HCT116 (cell line): Measurements from ENCODE around the gene PCSK6. TPM values are rescaled to one million over a fixed set of nuclear protein-coding genes. Genes with fewer than 3 reads are reported as not detected.

Experiments
- ATAC-seq: fragments of 200-7000 bp; cut with Tn5 transposase; 2 replicates; pipeline ENCODE4 v1.9.1; 2020; ENCODE audit warnings: mild to moderate bottlenecking, moderate library complexity
- BruUV-seq: library from RNA; stranded (reverse); fragments of 400-500 nt; replicated peaks from 2 replicates; lab custom pipeline; 2021; lab: Mats Ljungman, UMichigan
- CTCF ChIA-PET: fragments of 300-600 bp; sonication (Branson Sonifier 250); formaldehyde crosslinking; loops from one replicate; lab custom pipeline; 2021; ENCODE audit warnings: antibody characterized with exemption; lab: Charles Lee
- POLR2A ChIA-PET: fragments of 300-600, 350-600 bp; sonication (Branson Sonifier 250); formaldehyde crosslinking; loops from one replicate; lab custom pipeline; 2021; ENCODE audit warnings: antibody characterized with exemption; lab: Charles Lee
- RAD21 ChIA-PET, 2 experiments: fragments of 300-600 bp; sonication (Branson Sonifier 250); formaldehyde crosslinking; loops; one replicate each; lab custom pipeline; 2023; ENCODE audit warnings: low total read pairs in 2 of 2; ENCODE audit not compliant: uncharacterized antibody in 2 of 2, unreplicated experiment in 2 of 2, low non-redundant PET in 1 of 2; lab: Charles Lee
- DNase-seq: peaks from one replicate; pipeline ENCODE4 v3.0.0-alpha.2; 2010; ENCODE audit warnings: low read depth, low spot score
- H2AFZ ChIP-seq: fragments of 200-600 bp; shearing (Covaris generic), sonication (generic); 2 replicates; pipeline ENCODE4 v1.6.1; 2017; ENCODE audit warnings: low read depth, mixed run types, mixed read lengths, antibody characterized with exemption, low read length; ENCODE audit not compliant: poor library complexity, severe bottlenecking
- H3K27ac ChIP-seq: 2 replicates; pipeline ENCODE4 v1.5.1; 2012; ENCODE audit warnings: low read depth, low read length
- H3K27me3 ChIP-seq: fragments of 200-600 bp; sonication (generic); 2 replicates; pipeline ENCODE4 v1.6.1; 2016; ENCODE audit warnings: mixed run types, low read length, mixed read lengths; ENCODE audit not compliant: insufficient read depth
- H3K36me3 ChIP-seq, 2 experiments: fragments of 200-500 bp in 1 of 2; fragments of 200-600 bp in 1 of 2; sonication (Bioruptor generic) in 1 of 2; sonication (generic) in 1 of 2; 2 replicates each; pipeline versions ENCODE4 v1.5.1 to v1.6.1; 2014 to 2016; ENCODE audit warnings: low read length in 2 of 2, inconsistent platforms in 1 of 2, mixed read lengths in 1 of 2, mixed run types in 1 of 2; ENCODE audit not compliant: insufficient read depth in 2 of 2, control insufficient read depth in 1 of 2
- H3K4me1 ChIP-seq, 2 experiments: fragments of 200-600 bp in 1 of 2; sonication (generic) in 1 of 2; 2 replicates each; pipeline versions ENCODE4 v1.5.1 to v1.6.1; 2012 to 2017; ENCODE audit warnings: low read length in 2 of 2, inconsistent platforms in 1 of 2, mild to moderate bottlenecking in 1 of 2, mixed read lengths in 1 of 2, mixed run types in 1 of 2, moderate library complexity in 1 of 2; ENCODE audit not compliant: insufficient read depth in 2 of 2, control insufficient read depth in 1 of 2
- H3K4me2 ChIP-seq: fragments of 200-600 bp; sonication (generic); 2 replicates; pipeline ENCODE4 v1.6.1; 2017; ENCODE audit warnings: mixed run types, low read length, mixed read lengths
- H3K4me3 ChIP-seq, 2 experiments: fragments of 200-600 bp in 1 of 2; sonication (generic) in 1 of 2; replicated peaks in 1 of 2; 2 replicates each; pipeline ENCODE4 v1.5.1; 2011 to 2016; ENCODE audit warnings: low read length in 2 of 2, control low read depth in 1 of 2, low read depth in 1 of 2, mild to moderate bottlenecking in 1 of 2, mixed read lengths in 1 of 2, mixed run types in 1 of 2
- H3K79me2 ChIP-seq: fragments of 200-600 bp; sonication (generic); 2 replicates; pipeline ENCODE4 v1.6.1; 2017; ENCODE audit warnings: mild to moderate bottlenecking, mixed run types, low read length, moderate library complexity, mixed read lengths; ENCODE audit not compliant: insufficient read depth
- H3K9ac ChIP-seq: fragments of 200-600 bp; sonication (generic); 2 replicates; pipeline ENCODE4 v1.6.1; 2016; ENCODE audit warnings: low read length, mixed read lengths
- H3K9me2 ChIP-seq: fragments of 200-600 bp; sonication (generic), shearing (Covaris generic); 2 replicates; pipeline ENCODE4 v1.6.1; 2017; ENCODE audit warnings: mixed run types, mild to moderate bottlenecking, moderate library complexity; ENCODE audit not compliant: insufficient read depth
- H3K9me3 ChIP-seq, 2 experiments: fragments of 200-500 bp in 1 of 2; fragments of 200-600 bp in 1 of 2; sonication (Bioruptor generic) in 1 of 2; sonication (generic) in 1 of 2; 2 replicates each; pipeline ENCODE4 v1.6.1; 2014 to 2017; ENCODE audit warnings: low read length in 2 of 2, mixed read lengths in 2 of 2, inconsistent platforms in 1 of 2, low read depth in 1 of 2, mild to moderate bottlenecking in 1 of 2, mixed run types in 1 of 2, moderate library complexity in 1 of 2; ENCODE audit not compliant: control insufficient read depth in 1 of 2, insufficient read depth in 1 of 2
- H4K20me1 ChIP-seq: fragments of 200-600 bp; sonication (generic), shearing (Covaris generic); 2 replicates; pipeline ENCODE4 v1.6.1; 2017; ENCODE audit warnings: mixed run types, mild to moderate bottlenecking, moderate library complexity; ENCODE audit not compliant: insufficient read depth
- CBX3 ChIP-seq: IDR thresholded peaks from 2 replicates; pipeline ENCODE4 v1.6.1; 2012; ENCODE audit warnings: low read depth
- EGR1 ChIP-seq: IDR thresholded peaks from 2 replicates; pipeline ENCODE4 v1.6.1; 2012; ENCODE audit warnings: low read depth
- ELF1 ChIP-seq: IDR thresholded peaks from 2 replicates; pipeline ENCODE4 v1.6.1; 2012; ENCODE audit warnings: low read depth, borderline replicate concordance
- FOSL1 ChIP-seq: IDR thresholded peaks from 2 replicates; pipeline ENCODE4 v1.6.1; 2012; ENCODE audit warnings: low read depth
- JUND ChIP-seq: IDR thresholded peaks from 2 replicates; pipeline ENCODE4 v1.6.1; 2012
- POLR2A ChIP-seq: IDR thresholded peaks from 2 replicates; pipeline ENCODE4 v1.7.0; 2011; ENCODE audit warnings: borderline replicate concordance; ENCODE audit not compliant: insufficient read depth, insufficient read length; ENCODE audit errors: extremely low read depth
- POLR2AphosphoS5 ChIP-seq: IDR thresholded peaks from 2 replicates; pipeline ENCODE4 v1.6.1; 2011; ENCODE audit warnings: mild to moderate bottlenecking, low read depth, low read length, moderate library complexity
- RAD21 ChIP-seq: IDR thresholded peaks from 2 replicates; pipeline ENCODE4 v1.6.1; 2012; ENCODE audit warnings: low read depth, mild to moderate bottlenecking
- SIN3A ChIP-seq: IDR thresholded peaks from 2 replicates; pipeline ENCODE4 v1.6.1; 2012; ENCODE audit warnings: low read depth
- SRF ChIP-seq: IDR thresholded peaks from 2 replicates; pipeline ENCODE4 v1.6.1; 2012; ENCODE audit warnings: low read depth
- YY1 ChIP-seq: IDR thresholded peaks from 2 replicates; pipeline ENCODE4 v1.6.1; 2011; ENCODE audit warnings: low read length, low read depth, moderate library complexity, mild to moderate bottlenecking; ENCODE audit not compliant: insufficient replicate concordance; ENCODE audit errors: extremely low read depth
- intact Hi-C: fragments of 100-400 bp; cut with micrococcal nuclease; formaldehyde crosslinking; loops from 2 replicates; pipeline ENCODE4 v1.10.0; 2022
- total RNA-seq: library from RNA; stranded (reverse); gene quantifications from one replicate; pipeline ENCODE4 v1.2.1, GENCODE V29; 2021; ENCODE audit not compliant: unreplicated experiment
- TF ChIP-seq, protein P1 (sequence below): IDR thresholded peaks from 2 replicates; pipeline ENCODE4 v1.6.1; 2012; ENCODE audit warnings: low read depth
- TF ChIP-seq, protein P2 (sequence below): IDR thresholded peaks from 2 replicates; pipeline ENCODE4 v1.6.1; 2011; ENCODE audit warnings: mild to moderate bottlenecking, low read length, moderate library complexity; ENCODE audit not compliant: insufficient replicate concordance; ENCODE audit errors: extremely low read depth

Gene PCSK6
- total RNA-seq, 1 experiment from 2014 or later, result 13.5 TPM

DNA sequence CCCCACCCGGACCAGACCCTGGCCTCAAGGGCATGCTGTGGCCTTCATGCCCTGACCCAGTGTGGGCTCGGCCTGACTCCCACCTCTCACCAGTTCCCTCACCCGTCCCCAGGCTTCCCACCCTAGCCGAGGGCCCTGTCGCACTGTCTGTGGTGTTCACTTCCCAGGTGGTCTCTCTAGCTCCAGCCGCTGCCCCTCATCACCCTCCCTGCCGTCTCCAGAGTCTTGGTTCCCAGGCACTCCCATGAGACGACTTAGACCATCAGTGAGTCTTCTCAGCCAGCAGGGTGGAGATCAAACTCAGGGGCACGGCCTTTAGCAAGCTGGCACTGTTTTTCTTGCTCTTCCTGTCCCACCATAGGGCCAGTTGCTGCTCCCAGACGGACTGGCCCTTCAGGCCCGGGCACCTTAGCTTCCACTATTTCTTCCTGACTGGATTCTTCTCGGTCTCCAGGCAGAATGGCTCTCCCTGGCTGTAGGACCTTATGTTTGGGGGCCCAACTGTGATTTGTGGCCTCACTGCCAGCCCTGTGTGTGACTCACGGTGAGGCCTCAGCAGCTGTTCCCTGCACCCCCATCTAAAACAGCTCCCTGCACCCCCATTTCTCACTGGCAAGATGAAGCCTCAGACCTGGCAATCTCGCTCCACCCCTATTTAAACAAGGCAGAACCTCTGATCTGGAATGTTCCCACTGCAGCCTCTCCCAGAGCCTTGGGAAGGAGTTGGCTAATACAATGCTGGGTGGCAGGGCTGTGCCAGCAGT, 9.4 kb upstream of the PCSK6 start:
- Histone ChIP-seq H3K27me3 (0 out of 2 replicates have a peak, but pooled peaks cover 3% of the 10 kb centered on the region), H3K27ac (no peak overlapping the region), H3K9me3 (no peaks in the 10 kb centered on the region), H3K79me2 (no peaks in the 10 kb centered on the region), H3K9ac (no peak overlapping the region), H2AFZ (no peak overlapping the region), H3K4me3 (no peak overlapping the region), H4K20me1 (no peaks in the 10 kb centered on the region), H3K4me2 (no peak overlapping the region)
- intact Hi-C loops, result no loop called here
- ATAC-seq, result no peak
- DNase-seq, result no peak
- ChIA-PET CTCF (no interaction called here), RAD21 (no interaction called here), POLR2A (no interaction called here)
- BruUV-seq, result no TSS peak
- no peak for TF ChIP-seq FOSL1
- no peak for TF ChIP-seq YY1
- no peak for TF ChIP-seq SIN3A
- no peak for TF ChIP-seq SRF
- no peak for TF ChIP-seq POLR2AphosphoS5
- TF ChIP-seq POLR2A, result no peak
- no peak for TF ChIP-seq CBX3
- no peak for TF ChIP-seq JUND
- TF ChIP-seq RAD21, result no peak
- TF ChIP-seq, all 23 proteins: peak for 0
- Histone ChIP-seq H3K36me3 (no peaks in the 10 kb centered on the region), H3K9me2 (no peaks in the 10 kb centered on the region), H3K4me1 (peaks cover 0 to 12% of the 10 kb centered on the region in 2 experiments; a peak in 3 of 4 replicates)

DNA sequence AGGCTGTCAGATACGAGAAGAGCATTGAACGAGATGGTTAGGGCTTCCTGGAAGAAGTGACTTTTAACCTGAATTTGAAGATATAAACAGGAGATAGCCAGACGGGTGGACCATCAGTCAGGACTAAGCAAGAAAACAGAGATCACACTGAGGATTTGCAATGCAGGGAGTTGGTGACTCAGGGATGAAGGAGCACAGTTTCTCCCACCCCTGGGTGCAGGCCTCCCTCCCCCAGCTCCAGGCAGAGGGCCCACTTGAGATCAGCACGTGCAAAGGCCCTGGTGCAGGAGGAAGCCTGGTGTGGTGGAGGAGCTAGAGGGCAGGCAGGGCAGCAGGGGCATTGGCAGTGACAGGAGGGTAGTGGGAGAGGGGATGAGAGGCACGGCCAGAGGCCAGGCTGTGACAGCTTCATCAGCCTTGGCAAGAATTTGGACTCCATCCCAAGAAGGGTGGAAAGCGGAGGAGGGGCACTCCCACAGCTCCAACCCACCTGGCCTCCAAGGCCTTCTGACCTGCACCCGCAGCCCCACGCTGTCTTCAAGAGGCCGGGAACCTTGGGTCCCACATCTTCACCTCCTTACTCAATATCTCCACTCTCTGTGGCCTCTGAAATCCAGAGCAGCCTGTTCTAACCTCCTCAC, 8.7 kb upstream of the PCSK6 start:
- no peaks in the 10 kb centered on the region for H3K9me2 ChIP-seq
- no peaks in the 10 kb centered on the region for H3K79me2 ChIP-seq
- H3K27me3 ChIP-seq, result 0 out of 2 replicates have a peak, but pooled peaks cover 3% of the 10 kb centered on the region
- H3K27ac ChIP-seq, result no peak overlapping the region
- no peaks in the 10 kb centered on the region for H3K9me3 ChIP-seq
- no peak overlapping the region for H3K4me3 ChIP-seq
- no peaks in the 10 kb centered on the region for H4K20me1 ChIP-seq
- no peak overlapping the region for H2AFZ ChIP-seq
- H3K9ac ChIP-seq, result no peak overlapping the region
- intact Hi-C loops, result no loop called here
- ChIA-PET POLR2A (no interaction called here), CTCF (no interaction called here), RAD21 (no interaction called here)
- ATAC-seq (no peak), DNase-seq (no peak)
- no peaks in the 10 kb centered on the region for H3K36me3 ChIP-seq
- BruUV-seq, result no TSS peak
- no peak overlapping the region for H3K4me2 ChIP-seq
- peaks cover 0 to 12% of the 10 kb centered on the region in 2 experiments; a peak in 3 of 4 replicates for H3K4me1 ChIP-seq
- no peak for TF ChIP-seq ELF1
- TF ChIP-seq, protein P1, sequence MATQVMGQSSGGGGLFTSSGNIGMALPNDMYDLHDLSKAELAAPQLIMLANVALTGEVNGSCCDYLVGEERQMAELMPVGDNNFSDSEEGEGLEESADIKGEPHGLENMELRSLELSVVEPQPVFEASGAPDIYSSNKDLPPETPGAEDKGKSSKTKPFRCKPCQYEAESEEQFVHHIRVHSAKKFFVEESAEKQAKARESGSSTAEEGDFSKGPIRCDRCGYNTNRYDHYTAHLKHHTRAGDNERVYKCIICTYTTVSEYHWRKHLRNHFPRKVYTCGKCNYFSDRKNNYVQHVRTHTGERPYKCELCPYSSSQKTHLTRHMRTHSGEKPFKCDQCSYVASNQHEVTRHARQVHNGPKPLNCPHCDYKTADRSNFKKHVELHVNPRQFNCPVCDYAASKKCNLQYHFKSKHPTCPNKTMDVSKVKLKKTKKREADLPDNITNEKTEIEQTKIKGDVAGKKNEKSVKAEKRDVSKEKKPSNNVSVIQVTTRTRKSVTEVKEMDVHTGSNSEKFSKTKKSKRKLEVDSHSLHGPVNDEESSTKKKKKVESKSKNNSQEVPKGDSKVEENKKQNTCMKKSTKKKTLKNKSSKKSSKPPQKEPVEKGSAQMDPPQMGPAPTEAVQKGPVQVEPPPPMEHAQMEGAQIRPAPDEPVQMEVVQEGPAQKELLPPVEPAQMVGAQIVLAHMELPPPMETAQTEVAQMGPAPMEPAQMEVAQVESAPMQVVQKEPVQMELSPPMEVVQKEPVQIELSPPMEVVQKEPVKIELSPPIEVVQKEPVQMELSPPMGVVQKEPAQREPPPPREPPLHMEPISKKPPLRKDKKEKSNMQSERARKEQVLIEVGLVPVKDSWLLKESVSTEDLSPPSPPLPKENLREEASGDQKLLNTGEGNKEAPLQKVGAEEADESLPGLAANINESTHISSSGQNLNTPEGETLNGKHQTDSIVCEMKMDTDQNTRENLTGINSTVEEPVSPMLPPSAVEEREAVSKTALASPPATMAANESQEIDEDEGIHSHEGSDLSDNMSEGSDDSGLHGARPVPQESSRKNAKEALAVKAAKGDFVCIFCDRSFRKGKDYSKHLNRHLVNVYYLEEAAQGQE, result no peak
- no peak for TF ChIP-seq SIN3A
- no peak for TF ChIP-seq FOSL1
- no peak for TF ChIP-seq POLR2AphosphoS5
- TF ChIP-seq, protein P2, sequence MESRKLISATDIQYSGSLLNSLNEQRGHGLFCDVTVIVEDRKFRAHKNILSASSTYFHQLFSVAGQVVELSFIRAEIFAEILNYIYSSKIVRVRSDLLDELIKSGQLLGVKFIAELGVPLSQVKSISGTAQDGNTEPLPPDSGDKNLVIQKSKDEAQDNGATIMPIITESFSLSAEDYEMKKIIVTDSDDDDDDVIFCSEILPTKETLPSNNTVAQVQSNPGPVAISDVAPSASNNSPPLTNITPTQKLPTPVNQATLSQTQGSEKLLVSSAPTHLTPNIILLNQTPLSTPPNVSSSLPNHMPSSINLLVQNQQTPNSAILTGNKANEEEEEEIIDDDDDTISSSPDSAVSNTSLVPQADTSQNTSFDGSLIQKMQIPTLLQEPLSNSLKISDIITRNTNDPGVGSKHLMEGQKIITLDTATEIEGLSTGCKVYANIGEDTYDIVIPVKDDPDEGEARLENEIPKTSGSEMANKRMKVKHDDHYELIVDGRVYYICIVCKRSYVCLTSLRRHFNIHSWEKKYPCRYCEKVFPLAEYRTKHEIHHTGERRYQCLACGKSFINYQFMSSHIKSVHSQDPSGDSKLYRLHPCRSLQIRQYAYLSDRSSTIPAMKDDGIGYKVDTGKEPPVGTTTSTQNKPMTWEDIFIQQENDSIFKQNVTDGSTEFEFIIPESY, result no peak
- no peak for TF ChIP-seq POLR2A
- TF ChIP-seq EGR1, result no peak
